ENCODE measurements around the gene PPP1R3D. TPM values are rescaled to one million over a fixed set of nuclear protein-coding genes. Genes with fewer than 3 reads are reported as not detected.

The PPP1R3D gene
- total and polyA plus RNA-seq, 12 donors = 4.0 to 14.3 (median 9.6) TPM

- no peak for TF ChIP-seq CTCF (IDR thresholded peaks at IDR 0.05)
Observed at GRCh38 chr20:59920944-59921343, 19.2 kb downstream of the PPP1R3D start.

GRCh38 chr20:59912609-59913008 is 27.5 kb downstream of the PPP1R3D start:
- Histone ChIP-seq H3K27ac (no peak overlapping the region), H3K36me3 (no peaks in the 10 kb centered on the region), H3K27me3 (no peaks in the 10 kb centered on the region), H3K9me3 (no peaks in the 10 kb centered on the region), H3K4me1 (no peaks in the 10 kb centered on the region), H3K4me3 (no peak overlapping the region)
- intact Hi-C loops (cut with DNase I) = no loop called here
- no peak for ATAC-seq
- DNase-seq = no peak
- no peak for TF ChIP-seq CTCF (IDR thresholded peaks at IDR 0.05)
- whole genome bisulfite sequencing, 2 donors = 71 to 74% methylated on average over 4 of the region's 4 CpGs

More at GRCh38 chr20:59920944-59921343, 19.2 kb downstream of the PPP1R3D start:
- Histone ChIP-seq H3K36me3 (no peaks in the 10 kb centered on the region), H3K27me3 (no peaks in the 10 kb centered on the region), H3K4me1 (no peaks in the 10 kb centered on the region), H3K4me3 (no peak overlapping the region), H3K9me3 (no peaks in the 10 kb centered on the region), H3K27ac (no peak overlapping the region)
- intact Hi-C loops (cut with DNase I) = no loop called here
- DNase-seq (no peak), ATAC-seq (no peak)

- no peak overlapping the region for H3K27ac ChIP-seq
- no peaks in the 10 kb centered on the region for H3K27me3 ChIP-seq
- ATAC-seq (no peak), DNase-seq (no peak)
- no peak for TF ChIP-seq CTCF (IDR thresholded peaks at IDR 0.05)
- H3K9me3 ChIP-seq = no peaks in the 10 kb centered on the region
- H3K36me3 ChIP-seq = no peaks in the 10 kb centered on the region
- H3K4me1 ChIP-seq = no peaks in the 10 kb centered on the region
- WGBS, 2 donors = 90 to 93% methylated on average over 2 of the region's 2 CpGs
- H3K4me3 ChIP-seq = no peak overlapping the region
- intact Hi-C loops (cut with DNase I) = no loop called here
Observed at GRCh38 chr20:59911041-59911440, 29.1 kb downstream of the PPP1R3D start.

GRCh38 chr20:59908855-59909254 is 31.2 kb downstream of the PPP1R3D start:
- H3K27ac ChIP-seq = no peak overlapping the region
- intact Hi-C loops (cut with DNase I) = no loop called here
- 87 to 91% methylated on average over 5 of the region's 5 CpGs for WGBS, 2 donors
- H3K27me3 ChIP-seq = no peaks in the 10 kb centered on the region
- no peak for TF ChIP-seq CTCF (IDR thresholded peaks at IDR 0.05)
- H3K36me3 ChIP-seq = no peaks in the 10 kb centered on the region
- no peaks in the 10 kb centered on the region for H3K4me1 ChIP-seq
- no peak overlapping the region for H3K4me3 ChIP-seq
- ATAC-seq (no peak), DNase-seq (no peak)
- H3K9me3 ChIP-seq = no peaks in the 10 kb centered on the region

- 86 to 95% methylated on average over 1 of the region's 1 CpG for WGBS, 2 donors
- no peak for DNase-seq
- H3K36me3 ChIP-seq = no peaks in the 10 kb centered on the region
Observed at GRCh38 chr20:59903621-59904020, 36.5 kb downstream of the PPP1R3D start.

More at GRCh38 chr20:59903621-59904020, 36.5 kb downstream of the PPP1R3D start:
- Histone ChIP-seq H3K4me1 (no peaks in the 10 kb centered on the region), H3K27me3 (no peaks in the 10 kb centered on the region), H3K9me3 (no peaks in the 10 kb centered on the region), H3K27ac (no peak overlapping the region), H3K4me3 (no peak overlapping the region)
- ATAC-seq = no peak
- intact Hi-C loops (cut with DNase I) = no loop called here
- no peak for TF ChIP-seq CTCF (IDR thresholded peaks at IDR 0.05)

All from heart right ventricle (tissue), 16 donors.